Thoracic aorta (tissue), 2 donors: ENCODE measurements around the gene MORN1. TPM values are rescaled to one million over a fixed set of nuclear protein-coding genes. Genes with fewer than 3 reads are reported as not detected.

Source experiments
- ATAC-seq: fragments of 150-250 bp; one replicate; pipeline ENCODE4 v1.8.0; 2017; ENCODE audit warnings: low read depth; ENCODE audit not compliant: insufficient number of reproducible peaks, low FRiP score
- DNase-seq: peaks from one replicate; pipeline ENCODE4 v3.0.0-alpha.2; 2020; ENCODE audit warnings: low spot score
- H3K27ac ChIP-seq, 2 donors: fragments of 200-600 bp; sonication (generic); 1 replicate in 1 of 2; 2 replicates in 1 of 2; pipeline ENCODE4 v1.5.1; 2016; ENCODE audit warnings: mild to moderate bottlenecking in 2 of 2, moderate library complexity in 2 of 2
- H3K27me3 ChIP-seq: fragments of 200-600 bp; sonication (generic); replicated peaks from 2 replicates; pipeline ENCODE4 v1.6.0; 2016; ENCODE audit warnings: mild to moderate bottlenecking; ENCODE audit not compliant: insufficient read depth
- H3K36me3 ChIP-seq: fragments of 200-600 bp; sonication (generic); one replicate; pipeline ENCODE4 v1.5.1; 2016
- H3K4me1 ChIP-seq, 2 donors: fragments of 200-600 bp; sonication (generic); 1 replicate in 1 of 2; 2 replicates in 1 of 2; pipeline versions ENCODE4 v1.5.1 to v1.6.0; 2016; ENCODE audit warnings: low read depth in 2 of 2, mild to moderate bottlenecking in 1 of 2; ENCODE audit not compliant: control insufficient read depth in 1 of 2
- H3K4me3 ChIP-seq: fragments of 200-600 bp; sonication (generic); 2 replicates; pipeline ENCODE4 v1.5.1; 2016; ENCODE audit warnings: mild to moderate bottlenecking
- H3K9me3 ChIP-seq: fragments of 200-600 bp; sonication (generic); 2 replicates; pipeline ENCODE4 v1.5.1; 2016
- CTCF ChIP-seq: fragments of 200-600 bp; sonication (generic); IDR thresholded peaks from one replicate; pipeline ENCODE4 v1.5.1; 2019; ENCODE audit warnings: antibody characterized with exemption
- total RNA-seq, 2 donors: library from RNA; depleted of rRNA; stranded (reverse); fragments of >200 nt; gene quantifications; one replicate each; pipeline versions ENCODE4 v1.1.0 to v1.2.3, GENCODE V29; 2016

Gene MORN1
- total RNA-seq, 2 donors from 2014 or later, result 7.1 to 13.8 TPM

DNA sequence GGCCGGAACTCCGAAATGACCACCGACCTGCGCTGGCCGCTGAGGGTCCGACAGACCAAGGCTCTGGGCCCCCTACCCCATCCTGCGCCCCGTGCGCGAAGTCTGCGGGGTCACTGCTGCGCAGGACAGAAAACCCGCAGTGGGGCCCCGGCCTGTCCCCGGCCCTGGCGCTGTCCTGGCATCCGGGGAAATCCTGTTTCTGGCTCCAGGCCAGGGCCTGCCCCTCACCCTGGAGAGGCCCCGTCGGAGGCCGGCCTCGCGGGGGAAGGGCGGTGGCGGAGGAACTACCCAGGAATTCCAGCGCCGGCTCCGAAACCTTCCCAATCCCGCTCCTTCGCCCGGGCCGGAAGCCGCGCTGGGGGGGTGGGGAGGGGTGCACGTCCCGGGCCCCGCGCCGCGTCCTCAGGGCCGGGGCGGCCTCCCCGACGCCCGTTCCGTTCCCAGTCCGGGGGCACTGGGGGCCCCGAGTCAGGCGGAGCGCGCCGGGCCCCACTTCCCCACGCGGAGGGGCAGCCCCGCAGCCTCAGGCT lies 77.0 kb downstream of the MORN1 start:
- DNase-seq, result no peak
- peaks cover 39 to 79% of the 10 kb centered on the region in 2 donors for H3K4me1 ChIP-seq
- no peaks in the 10 kb centered on the region for H3K36me3 ChIP-seq
- no peaks in the 10 kb centered on the region for H3K9me3 ChIP-seq
- ATAC-seq, result peak; percentile 38
- no peaks in the 10 kb centered on the region for H3K27me3 ChIP-seq
- peak overlapping the region; percentile 80 for H3K4me3 ChIP-seq
- TF ChIP-seq CTCF, result no peak
- peak overlapping the region; percentile 87 to 95 for H3K27ac ChIP-seq

GRCh38 chr1:2313651-2314261 lies 77.6 kb downstream of the MORN1 start:
- Histone ChIP-seq H3K9me3 (no peaks in the 10 kb centered on the region), H3K27ac (peak overlapping the region; percentile 87 to 95), H3K36me3 (peaks cover 2% of the 10 kb centered on the region), H3K4me1 (peaks cover 37 to 73% of the 10 kb centered on the region in 2 donors), H3K27me3 (no peaks in the 10 kb centered on the region), H3K4me3 (peak overlapping the region; percentile 80)
- ATAC-seq (no peak), DNase-seq (no peak)
- TF ChIP-seq CTCF, result no peak

DNA sequence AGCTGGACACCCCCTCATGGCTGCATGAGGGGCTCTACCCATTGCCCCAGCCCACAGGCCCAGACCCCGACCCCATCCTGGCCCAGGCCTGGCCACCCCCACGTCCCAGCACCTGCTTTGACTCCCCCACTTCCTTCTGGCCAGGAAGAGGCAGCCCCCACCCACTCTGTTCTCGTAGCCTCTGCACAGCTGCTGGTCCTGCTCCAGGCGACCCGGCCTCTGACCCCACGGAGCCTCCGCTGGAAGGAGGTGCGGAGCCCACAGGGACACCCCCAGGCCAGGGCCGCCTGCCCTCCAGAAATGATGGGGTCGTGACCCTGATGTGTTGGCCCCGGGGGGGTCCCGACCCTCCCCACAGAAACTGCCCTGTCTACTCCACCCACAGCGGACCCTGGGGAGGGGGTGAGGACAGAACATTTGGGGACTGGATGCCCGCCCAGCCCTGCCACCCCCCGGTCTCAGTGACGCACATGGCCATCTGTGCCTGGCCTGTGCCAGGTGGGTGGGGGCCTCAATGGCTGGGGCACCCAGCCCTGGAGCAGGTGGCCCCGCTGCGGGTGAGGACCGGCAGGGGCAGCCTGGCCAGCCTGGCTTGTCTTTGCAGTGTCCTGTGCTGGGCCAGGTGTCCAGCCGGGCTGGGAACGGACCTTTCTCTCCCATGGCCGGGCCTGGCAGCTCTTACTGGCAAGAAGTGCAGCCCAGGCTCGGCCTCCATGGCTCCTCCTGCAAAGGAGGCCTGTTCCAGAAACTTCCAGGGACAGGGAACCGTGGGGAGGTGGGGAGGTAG lies 78.6 kb downstream of the MORN1 start:
- H3K4me3 ChIP-seq, result no peak overlapping the region
- DNase-seq (no peak), ATAC-seq (no peak)
- no peak for TF ChIP-seq CTCF
- peaks cover 32 to 63% of the 10 kb centered on the region in 2 donors for H3K4me1 ChIP-seq
- H3K9me3 ChIP-seq, result no peaks in the 10 kb centered on the region
- peaks cover 13% of the 10 kb centered on the region for H3K36me3 ChIP-seq
- H3K27ac ChIP-seq, result peak overlapping the region; percentile 87 to 95
- no peaks in the 10 kb centered on the region for H3K27me3 ChIP-seq

GRCh38 chr1:2312160-2312514 lies 79.2 kb downstream of the MORN1 start:
- no peaks in the 10 kb centered on the region for H3K27me3 ChIP-seq
- peak overlapping the region; percentile 87 to 95 for H3K27ac ChIP-seq
- H3K4me1 ChIP-seq, result peaks cover 32 to 63% of the 10 kb centered on the region in 2 donors
- no peak overlapping the region for H3K4me3 ChIP-seq
- DNase-seq, result no peak
- no peaks in the 10 kb centered on the region for H3K9me3 ChIP-seq
- peaks cover 18% of the 10 kb centered on the region for H3K36me3 ChIP-seq
- ATAC-seq, result no peak
- no peak for TF ChIP-seq CTCF
